Body of pancreas (tissue), 4 donors: ENCODE results near the gene PIK3R5.

Experiments
- CTCF ChIP-seq, 7 experiments: fragments of 450-650 bp in 4 of 7; fragments of 200-600 bp in 3 of 7; sonication (generic) in 3 of 7; IDR thresholded peaks; one replicate each; pipeline ENCODE4 v1.5.1; 2016 to 2019; ENCODE audit warnings: antibody characterized with exemption in 7 of 7
- POLR2A ChIP-seq, 3 donors: fragments of 450-650 bp; IDR thresholded peaks; one replicate each; pipeline ENCODE4 v1.6.1; 2016; ENCODE audit warnings: antibody characterized with exemption in 3 of 3, mild to moderate bottlenecking in 2 of 3

GRCh38 chr17:9001559-9001958, 36.1 kb upstream of the PIK3R5 start:
- TF ChIP-seq CTCF (IDR thresholded peaks at IDR 0.05) = no peak
- no peak for TF ChIP-seq POLR2A (IDR thresholded peaks at IDR 0.05)
